NCI-H82 (cell line): ENCODE measurements around the gene ANKRD30A.
A peak's percentile ranks its signal among the peaks of the same experiment; 100 is the strongest.
"Not testable (repeated sequence)": the region's sequence is repeated elsewhere in the genome, so short reads cannot be mapped to it uniquely, and the experiment has no call there.

Source experiments
- DNase-seq: peaks from one replicate; lab custom pipeline; 2025; lab: John Stamatoyannopoulos, UW

ANKRD30A gene, protein sequence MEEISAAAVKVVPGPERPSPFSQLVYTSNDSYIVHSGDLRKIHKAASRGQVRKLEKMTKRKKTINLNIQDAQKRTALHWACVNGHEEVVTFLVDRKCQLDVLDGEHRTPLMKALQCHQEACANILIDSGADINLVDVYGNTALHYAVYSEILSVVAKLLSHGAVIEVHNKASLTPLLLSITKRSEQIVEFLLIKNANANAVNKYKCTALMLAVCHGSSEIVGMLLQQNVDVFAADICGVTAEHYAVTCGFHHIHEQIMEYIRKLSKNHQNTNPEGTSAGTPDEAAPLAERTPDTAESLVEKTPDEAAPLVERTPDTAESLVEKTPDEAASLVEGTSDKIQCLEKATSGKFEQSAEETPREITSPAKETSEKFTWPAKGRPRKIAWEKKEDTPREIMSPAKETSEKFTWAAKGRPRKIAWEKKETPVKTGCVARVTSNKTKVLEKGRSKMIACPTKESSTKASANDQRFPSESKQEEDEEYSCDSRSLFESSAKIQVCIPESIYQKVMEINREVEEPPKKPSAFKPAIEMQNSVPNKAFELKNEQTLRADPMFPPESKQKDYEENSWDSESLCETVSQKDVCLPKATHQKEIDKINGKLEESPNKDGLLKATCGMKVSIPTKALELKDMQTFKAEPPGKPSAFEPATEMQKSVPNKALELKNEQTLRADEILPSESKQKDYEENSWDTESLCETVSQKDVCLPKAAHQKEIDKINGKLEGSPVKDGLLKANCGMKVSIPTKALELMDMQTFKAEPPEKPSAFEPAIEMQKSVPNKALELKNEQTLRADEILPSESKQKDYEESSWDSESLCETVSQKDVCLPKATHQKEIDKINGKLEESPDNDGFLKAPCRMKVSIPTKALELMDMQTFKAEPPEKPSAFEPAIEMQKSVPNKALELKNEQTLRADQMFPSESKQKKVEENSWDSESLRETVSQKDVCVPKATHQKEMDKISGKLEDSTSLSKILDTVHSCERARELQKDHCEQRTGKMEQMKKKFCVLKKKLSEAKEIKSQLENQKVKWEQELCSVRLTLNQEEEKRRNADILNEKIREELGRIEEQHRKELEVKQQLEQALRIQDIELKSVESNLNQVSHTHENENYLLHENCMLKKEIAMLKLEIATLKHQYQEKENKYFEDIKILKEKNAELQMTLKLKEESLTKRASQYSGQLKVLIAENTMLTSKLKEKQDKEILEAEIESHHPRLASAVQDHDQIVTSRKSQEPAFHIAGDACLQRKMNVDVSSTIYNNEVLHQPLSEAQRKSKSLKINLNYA (N-terminal part only)

GRCh38 chr10:37125191-37125732 lies at the start of gene ANKRD30A:
Gene ANKRD30A, plus strand, starts transcription at chr10:37125598. Its CDS starts 190 bp downstream, at chr10:37125788.
- DNase-seq, result no peak

- not testable (repeated sequence) for DNase-seq
Observed at GRCh38 chr10:37076083-37076482, 49.3 kb upstream of the ANKRD30A start.

DNA sequence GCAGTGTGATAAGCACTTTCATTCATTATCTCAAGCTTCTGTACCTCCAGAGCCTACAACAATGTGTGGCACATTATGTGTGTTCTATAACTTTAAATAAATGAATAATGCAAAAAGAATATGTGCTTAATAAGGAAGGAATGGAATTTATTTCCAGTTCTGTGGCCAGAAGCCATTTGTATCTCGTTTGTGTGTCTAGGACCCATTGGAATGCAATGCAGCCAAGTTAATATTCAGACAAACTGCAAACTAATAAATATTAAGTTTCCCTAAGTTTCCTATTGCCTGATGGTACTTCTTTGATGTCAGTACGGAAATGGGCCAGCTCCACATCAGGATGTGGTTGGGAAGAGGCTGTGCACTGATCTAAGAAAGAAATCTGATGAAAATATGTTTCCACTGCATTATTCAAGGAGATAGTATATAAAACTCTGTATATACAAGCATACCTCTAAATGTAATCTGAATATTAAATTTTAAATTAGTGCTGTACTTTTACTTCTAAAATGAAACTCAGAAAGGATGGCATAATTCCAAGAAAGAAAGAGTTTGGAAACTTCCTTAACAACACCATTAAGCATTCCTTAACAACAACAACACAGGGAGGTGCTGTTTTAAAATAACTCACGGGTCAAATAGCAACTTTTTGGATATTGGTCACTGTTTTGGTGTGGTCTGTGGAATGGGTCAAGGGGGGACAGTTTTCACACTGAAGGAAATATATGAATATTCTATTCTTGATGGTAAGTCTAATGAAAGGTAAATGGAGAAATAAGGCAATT lies 29.4 kb upstream of the ANKRD30A start:
- DNase-seq, result no peak

- DNase-seq, result no peak
Observed at GRCh38 chr10:37101261-37101660, 24.1 kb upstream of the ANKRD30A start.

- no peak for DNase-seq
Observed at GRCh38 chr10:37109000-37109399, 16.4 kb upstream of the ANKRD30A start.

DNA sequence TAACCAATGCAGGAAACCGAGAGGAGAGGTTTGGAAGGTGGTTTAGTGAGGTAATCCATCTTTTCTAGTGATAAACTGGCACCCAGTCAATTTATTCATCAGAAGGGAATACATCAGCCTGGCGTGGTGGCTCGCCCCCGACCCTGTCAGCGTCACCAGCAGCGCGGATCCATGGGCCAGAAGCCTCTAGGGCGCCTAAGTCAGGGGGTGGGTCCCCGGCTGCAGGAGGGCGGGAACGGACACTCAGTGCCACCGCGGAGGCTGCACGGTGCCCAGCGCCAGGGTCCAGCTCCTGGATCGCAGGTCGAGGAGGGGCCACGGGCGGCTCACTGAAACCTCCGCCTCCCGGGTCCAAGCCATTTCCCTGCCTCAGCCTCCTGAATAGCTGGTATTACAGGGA lies 866 bp upstream of the ANKRD30A start:
- no peak for DNase-seq

DNA sequence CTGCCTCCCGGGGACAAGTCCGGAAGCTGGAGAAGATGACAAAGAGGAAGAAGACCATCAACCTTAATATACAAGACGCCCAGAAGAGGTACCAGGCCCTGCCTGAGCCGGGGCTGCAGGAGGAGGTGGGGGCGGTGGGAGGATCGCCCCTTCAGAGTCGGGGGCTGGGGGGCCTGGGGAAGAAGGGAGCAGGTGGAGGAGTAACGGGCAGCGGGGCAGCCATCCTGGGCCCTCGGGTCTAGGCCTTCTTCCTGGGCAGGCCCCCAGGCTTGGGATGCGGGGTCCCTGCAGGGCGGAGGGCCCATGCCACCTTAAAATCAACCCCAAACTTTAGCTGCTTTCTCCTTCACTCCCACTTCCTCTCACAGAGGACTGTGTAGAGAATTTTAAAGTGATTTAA lies 523 bp downstream of the ANKRD30A start:
- DNase-seq, result no peak

DNA sequence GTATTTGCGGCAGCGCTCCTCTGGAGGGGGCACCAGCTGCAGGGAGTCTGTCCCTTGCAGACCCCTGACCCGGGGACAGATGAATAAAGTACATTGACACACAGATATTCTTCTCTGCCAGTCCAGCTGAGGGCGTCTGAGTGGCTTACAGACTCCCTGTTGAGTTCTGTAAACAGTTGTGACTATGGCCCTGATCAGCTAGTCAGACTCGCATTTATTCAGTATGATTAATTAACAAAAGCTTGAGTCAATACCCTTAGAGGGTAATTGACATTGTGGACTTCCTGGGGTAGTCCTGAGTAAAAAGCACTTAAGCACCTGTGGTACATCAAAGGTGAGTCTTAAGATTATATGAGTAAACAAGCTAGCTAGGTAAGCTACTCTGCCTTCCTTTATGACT lies 21.0 kb downstream of the ANKRD30A start:
- peak; percentile 25 for DNase-seq

GRCh38 chr10:37162430-37162829 lies 37.0 kb downstream of the ANKRD30A start:
- DNase-seq, result not testable (repeated sequence)

- not testable (repeated sequence) for DNase-seq
Observed at GRCh38 chr10:37171945-37172344, 46.5 kb downstream of the ANKRD30A start.

- DNase-seq, result not testable (repeated sequence)
Observed at GRCh38 chr10:37178296-37178695, 52.9 kb downstream of the ANKRD30A start.

DNA sequence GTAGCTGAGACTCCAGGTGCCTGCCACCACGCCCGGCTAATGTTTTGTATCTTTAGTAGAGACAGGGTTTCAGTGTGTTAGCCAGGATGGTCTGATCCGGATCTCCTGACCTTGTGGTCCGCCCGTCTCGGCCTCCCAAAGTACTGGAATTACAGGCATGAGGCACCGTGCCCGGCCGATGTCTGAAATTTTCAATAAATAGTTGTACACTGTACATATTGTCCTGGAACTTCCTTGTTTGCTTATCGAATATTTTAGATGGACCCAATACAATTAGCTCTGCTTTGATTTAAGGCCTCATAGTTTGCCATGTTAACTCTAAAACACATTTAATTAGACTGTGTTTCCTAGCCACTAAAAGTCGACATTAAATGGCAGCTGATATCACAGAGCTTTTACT lies 57.3 kb downstream of the ANKRD30A start:
- DNase-seq, result not testable (repeated sequence)

DNA sequence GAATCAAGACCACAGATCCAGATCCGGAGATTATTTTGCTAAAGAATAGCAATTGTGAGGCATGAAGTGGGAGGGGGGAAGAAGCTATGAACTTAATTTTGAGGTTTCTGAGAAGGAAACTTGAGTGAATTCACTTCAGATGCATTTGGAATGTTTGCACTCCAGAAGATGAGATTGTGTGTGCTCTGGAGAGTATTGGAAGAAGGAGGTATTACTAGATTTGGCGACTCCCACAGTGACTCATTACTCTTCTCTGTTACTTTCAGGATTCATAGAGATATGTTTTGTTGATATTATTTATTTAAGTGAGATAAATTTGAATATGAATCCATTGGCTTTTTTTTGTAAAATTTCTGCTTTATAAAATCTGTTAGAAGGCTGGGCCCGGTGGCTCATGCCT lies 80.7 kb downstream of the ANKRD30A start:
- DNase-seq, result no peak

DNA sequence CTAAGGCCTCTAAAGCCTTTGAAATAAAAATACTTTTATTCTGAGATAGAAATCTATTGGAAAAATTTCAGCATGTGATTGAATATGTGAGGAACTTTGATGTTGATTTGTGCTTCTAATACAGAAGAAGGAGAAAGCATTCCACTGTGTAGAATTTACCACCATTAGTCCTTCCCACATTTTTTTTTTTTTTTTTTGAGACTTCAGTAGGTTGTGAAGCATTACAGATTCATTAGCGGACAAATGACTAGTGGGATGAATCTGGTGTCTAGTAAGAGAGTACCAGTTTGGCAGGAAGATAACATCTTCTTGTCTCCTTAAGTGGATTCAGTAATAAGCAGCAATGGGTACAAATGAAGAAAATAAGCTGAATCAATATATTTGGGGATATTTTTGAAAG lies 95.5 kb downstream of the ANKRD30A start:
- DNase-seq, result no peak

- DNase-seq, result no peak
Observed at GRCh38 chr10:37222046-37222445, 96.6 kb downstream of the ANKRD30A start.

- DNase-seq, result no peak
Observed at GRCh38 chr10:37225163-37225562, 99.8 kb downstream of the ANKRD30A start.

- DNase-seq, result no peak
Observed at GRCh38 chr10:37226524-37226923, 101.1 kb downstream of the ANKRD30A start.

GRCh38 chr10:37234692-37235091 lies 109.3 kb downstream of the ANKRD30A start:
- no peak for DNase-seq

- no peak for DNase-seq
Observed at GRCh38 chr10:37236093-37236492, 110.7 kb downstream of the ANKRD30A start.

DNA sequence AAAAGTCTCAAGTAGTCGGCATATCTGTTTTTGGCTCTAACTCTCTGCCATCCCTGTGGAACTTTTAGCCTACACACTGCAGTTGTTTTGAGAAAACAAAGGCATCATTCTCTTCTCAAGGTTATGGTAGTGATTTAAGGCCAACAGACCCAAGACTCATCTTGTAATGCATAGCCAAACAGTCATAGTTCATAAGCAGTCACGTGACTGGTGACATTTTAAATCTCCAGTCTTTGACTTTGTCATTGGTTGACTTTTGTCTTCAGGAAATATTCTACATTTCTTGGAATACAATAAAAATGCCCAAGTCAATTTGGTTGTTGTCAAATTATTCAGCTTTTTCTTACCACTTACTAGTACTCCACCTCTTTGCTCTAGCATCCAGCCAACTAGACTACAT lies 114.8 kb downstream of the ANKRD30A start:
- no peak for DNase-seq

DNA sequence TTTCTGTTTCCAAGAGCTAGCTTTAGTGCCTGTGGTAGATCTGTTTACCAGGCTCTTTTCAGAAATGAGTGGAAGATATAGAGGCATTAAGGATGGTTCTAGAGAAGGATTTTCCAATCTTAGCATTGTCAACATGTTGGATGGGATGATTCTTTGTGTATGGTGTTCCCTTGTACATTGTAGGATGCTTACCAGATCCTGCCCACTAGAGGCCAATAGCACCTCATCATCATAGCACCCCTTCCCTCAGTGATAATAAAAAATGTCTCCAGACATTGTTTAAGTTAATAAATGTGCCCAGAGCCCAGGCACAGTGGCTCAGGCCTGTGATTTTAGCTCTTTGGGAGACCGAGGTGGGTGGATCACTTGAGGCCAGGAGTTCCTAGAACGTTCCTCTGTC lies 121.2 kb downstream of the ANKRD30A start:
- DNase-seq, result no peak
